NB4 (cell line): Measurements from ENCODE around the gene SAMMSON.

Source experiments
- CTCF ChIP-seq: IDR thresholded peaks from one replicate; pipeline ENCODE4 v1.5.1; 2012; ENCODE audit warnings: low read depth, low read length
- MAX ChIP-seq: IDR thresholded peaks from 2 replicates; pipeline ENCODE4 v1.6.1; 2011; ENCODE audit warnings: low read depth, low read length
- MYC ChIP-seq: IDR thresholded peaks from 2 replicates; pipeline ENCODE4 v1.6.1; 2011; ENCODE audit warnings: low read depth, low read length
- POLR2A ChIP-seq: IDR thresholded peaks from 2 replicates; pipeline ENCODE4 v1.6.1; 2011; ENCODE audit warnings: mild to moderate bottlenecking; ENCODE audit not compliant: insufficient read length; ENCODE audit errors: extremely low read depth

GRCh38 chr3:70057426-70057825 is 57.9 kb downstream of the SAMMSON start:
- no peak for TF ChIP-seq POLR2A
- TF ChIP-seq CTCF: no peak
- no peak for TF ChIP-seq MYC
- no peak for TF ChIP-seq MAX
